SK-N-MC (cell line): ENCODE measurements around the gene STAG1.
"Not testable (repeated sequence)": the region's sequence is repeated elsewhere in the genome, so short reads cannot be mapped to it uniquely, and the experiment has no call there.

Experiments
- DNase-seq: peaks from one replicate; pipeline ENCODE4 v3.0.0-alpha.2; 2011; ENCODE audit warnings: low read depth, low spot score
- H3K27ac ChIP-seq: fragments of 200-600 bp; sonication (generic); 2 replicates; pipeline ENCODE4 v1.5.1; 2016; ENCODE audit warnings: mixed run types
- H3K36me3 ChIP-seq: fragments of 200-600 bp; sonication (generic); 2 replicates; pipeline ENCODE4 v1.6.1; 2017; ENCODE audit warnings: antibody characterized with exemption, low read length, mixed read lengths; ENCODE audit not compliant: insufficient read depth
- H3K4me3 ChIP-seq: fragments of 200-600 bp; sonication (generic); 2 replicates; pipeline ENCODE4 v1.5.1; 2016
- H3K9ac ChIP-seq: fragments of 200-600 bp; sonication (generic); 2 replicates; pipeline ENCODE4 v1.8.0; 2017; ENCODE audit warnings: mixed run types, mixed read lengths; ENCODE audit not compliant: insufficient read length
- H3K9me3 ChIP-seq: fragments of 200-600 bp; sonication (generic); 2 replicates; pipeline ENCODE4 v1.6.1; 2017; ENCODE audit warnings: low read depth, mild to moderate bottlenecking, antibody characterized with exemption, low read length, moderate library complexity, mixed read lengths
- EZH2 ChIP-seq: fragments of 200-600 bp; sonication (generic); IDR thresholded peaks from one replicate; pipeline ENCODE4 v1.6.1; 2017; ENCODE audit warnings: antibody characterized with exemption
- FOXP2 ChIP-seq: optimal IDR thresholded peaks from 2 replicates; pipeline ENCODE3; 2011; ENCODE audit warnings: mild to moderate bottlenecking, moderate library complexity; ENCODE audit not compliant: insufficient read depth; ENCODE audit errors: extremely low read length, control extremely low read depth
- POLR2AphosphoS5 ChIP-seq: IDR thresholded peaks from 2 replicates; pipeline ENCODE4 v1.6.1; 2012; ENCODE audit warnings: mild to moderate bottlenecking, low read depth, low read length, borderline replicate concordance

The STAG1 gene

DNA sequence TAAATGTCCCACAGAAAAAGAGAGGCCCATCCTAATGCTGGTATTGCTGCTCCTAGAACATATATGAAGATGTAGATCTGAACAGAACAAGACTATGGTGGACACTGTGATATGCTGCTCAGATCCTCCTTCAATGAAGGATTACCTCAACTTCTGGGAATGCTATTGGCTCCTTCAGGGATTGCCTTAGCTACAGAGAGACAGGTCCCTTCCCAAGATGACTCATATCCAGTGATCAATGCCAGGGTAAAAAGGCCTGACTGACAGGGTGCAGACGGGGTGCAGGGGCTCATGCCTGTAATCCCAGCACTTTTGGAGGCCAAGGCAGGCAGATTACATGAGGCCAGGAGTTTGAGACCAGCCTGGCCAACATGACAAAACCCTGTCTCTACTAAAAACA, 20.5 kb upstream of the STAG1 start:
- Histone ChIP-seq H3K9ac (no peak overlapping the region), H3K4me3 (no peak overlapping the region), H3K36me3 (no peaks in the 10 kb centered on the region), H3K27ac (no peak overlapping the region), H3K9me3 (no peaks in the 10 kb centered on the region)
- TF ChIP-seq POLR2AphosphoS5 = no peak
- TF ChIP-seq FOXP2 = no peak
- TF ChIP-seq EZH2 = no peak
- DNase-seq = no peak

DNA sequence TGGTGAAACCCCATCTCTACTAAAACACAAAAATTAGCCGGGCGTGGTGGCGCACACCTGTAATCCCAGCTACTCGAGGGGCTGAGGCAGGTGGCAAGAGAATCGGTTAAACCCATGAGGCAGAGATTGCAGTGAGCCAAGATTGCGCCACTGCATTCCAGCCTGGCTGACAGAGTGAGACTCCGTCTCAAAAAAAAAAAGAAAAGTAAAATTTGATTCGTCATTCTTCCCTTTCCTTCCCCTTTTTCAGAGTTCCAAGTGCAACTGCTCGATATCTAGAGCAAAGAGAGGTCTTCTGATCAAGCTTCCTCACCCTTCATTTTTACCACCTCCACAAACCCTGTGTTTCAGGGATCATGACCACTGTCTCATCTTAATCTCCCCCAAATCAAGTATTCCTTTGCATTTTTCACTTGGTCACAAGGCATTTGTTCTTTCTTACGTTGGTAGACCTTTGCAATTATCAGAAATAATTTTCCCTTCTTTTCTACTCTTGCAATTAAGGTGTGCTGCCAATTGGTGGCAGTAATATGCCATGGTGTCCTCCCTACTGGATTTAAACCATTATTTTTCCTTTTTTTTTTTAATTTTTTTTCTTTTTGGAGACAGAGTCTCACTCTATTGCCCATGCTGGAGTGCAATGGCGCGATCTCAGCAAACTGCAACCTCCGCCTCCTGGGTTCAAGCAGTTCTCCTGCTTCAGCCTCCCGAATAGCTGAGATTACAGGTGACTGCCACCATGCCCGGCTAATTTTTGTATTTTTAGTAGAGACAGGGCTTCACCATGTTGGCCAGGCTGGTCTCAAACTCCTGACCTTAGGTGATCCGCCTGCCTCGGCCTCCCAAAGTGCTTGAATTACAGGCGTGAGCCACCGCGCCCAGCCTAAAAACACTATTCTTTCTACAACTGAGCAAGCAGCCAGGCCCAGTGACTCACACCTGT, 6.3 kb upstream of the STAG1 start:
- H3K4me3 ChIP-seq, DNase-seq, H3K36me3 ChIP-seq, H3K9me3 ChIP-seq, H3K27ac ChIP-seq: not testable (repeated sequence)
- peak overlapping the region; percentile 30 for H3K9ac ChIP-seq

DNA sequence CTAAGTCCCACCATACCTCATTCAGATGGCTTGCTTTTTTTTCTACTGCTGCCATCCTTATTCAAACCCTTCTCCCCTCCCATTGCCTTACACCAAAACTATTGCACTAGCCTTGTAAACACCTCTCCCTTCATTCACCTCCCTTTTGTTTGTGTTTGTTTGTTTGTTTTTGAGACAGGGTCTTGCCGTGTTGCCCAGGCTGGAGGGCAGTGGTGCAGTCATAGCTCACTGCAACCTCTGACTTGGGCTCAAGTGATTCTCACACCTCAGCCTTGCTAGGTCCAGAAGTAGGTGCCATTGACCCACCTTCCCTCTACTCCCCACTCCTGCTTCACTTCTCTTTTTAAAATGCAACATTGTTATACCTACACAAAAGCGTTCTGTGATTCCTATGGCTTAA, 3.0 kb upstream of the STAG1 start:
- no peak for DNase-seq
- TF ChIP-seq FOXP2 (no peak), EZH2 (no peak), POLR2AphosphoS5 (no peak)
- Histone ChIP-seq H3K9me3 (no peaks in the 10 kb centered on the region), H3K4me3 (no peak overlapping the region), H3K36me3 (no peaks in the 10 kb centered on the region), H3K9ac (no peak overlapping the region), H3K27ac (no peak overlapping the region)

DNA sequence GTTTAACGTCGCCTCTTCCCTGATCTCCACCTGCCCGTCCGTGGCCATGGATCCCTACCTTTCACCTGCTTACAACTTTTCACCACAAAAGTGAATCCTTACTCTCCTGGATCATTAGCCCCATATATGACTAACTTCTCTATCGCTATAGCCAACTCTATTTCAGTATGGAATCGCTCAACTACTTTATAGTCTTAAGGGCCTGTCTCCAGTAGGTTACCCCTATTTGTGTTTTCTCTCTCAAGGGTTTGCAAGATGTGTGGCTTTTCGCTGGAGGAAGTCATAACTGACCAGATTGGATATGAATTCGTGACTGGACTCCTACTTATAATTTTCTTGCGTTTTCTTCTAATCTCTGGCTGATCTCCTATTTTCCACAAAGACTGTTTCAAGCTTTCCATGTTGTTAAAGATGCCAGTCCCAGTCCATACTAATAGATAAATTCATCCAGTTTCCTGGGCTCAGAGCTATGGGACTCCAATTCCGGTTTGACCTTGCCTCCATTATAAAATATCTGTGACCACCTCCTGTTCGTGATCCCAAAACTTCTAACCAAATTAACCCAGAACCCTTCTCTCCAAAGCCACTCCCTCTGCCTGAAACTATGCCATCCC, 1.3 kb upstream of the STAG1 start:
- H3K36me3 ChIP-seq = no peaks in the 10 kb centered on the region
- peak overlapping the region; percentile 99 for H3K9ac ChIP-seq
- DNase-seq = no peak
- H3K27ac ChIP-seq = peak overlapping the region; percentile 97
- TF ChIP-seq EZH2 (no peak), FOXP2 (no peak), POLR2AphosphoS5 (no peak)
- peak overlapping the region; percentile 94 for H3K4me3 ChIP-seq
- no peaks in the 10 kb centered on the region for H3K9me3 ChIP-seq

DNA sequence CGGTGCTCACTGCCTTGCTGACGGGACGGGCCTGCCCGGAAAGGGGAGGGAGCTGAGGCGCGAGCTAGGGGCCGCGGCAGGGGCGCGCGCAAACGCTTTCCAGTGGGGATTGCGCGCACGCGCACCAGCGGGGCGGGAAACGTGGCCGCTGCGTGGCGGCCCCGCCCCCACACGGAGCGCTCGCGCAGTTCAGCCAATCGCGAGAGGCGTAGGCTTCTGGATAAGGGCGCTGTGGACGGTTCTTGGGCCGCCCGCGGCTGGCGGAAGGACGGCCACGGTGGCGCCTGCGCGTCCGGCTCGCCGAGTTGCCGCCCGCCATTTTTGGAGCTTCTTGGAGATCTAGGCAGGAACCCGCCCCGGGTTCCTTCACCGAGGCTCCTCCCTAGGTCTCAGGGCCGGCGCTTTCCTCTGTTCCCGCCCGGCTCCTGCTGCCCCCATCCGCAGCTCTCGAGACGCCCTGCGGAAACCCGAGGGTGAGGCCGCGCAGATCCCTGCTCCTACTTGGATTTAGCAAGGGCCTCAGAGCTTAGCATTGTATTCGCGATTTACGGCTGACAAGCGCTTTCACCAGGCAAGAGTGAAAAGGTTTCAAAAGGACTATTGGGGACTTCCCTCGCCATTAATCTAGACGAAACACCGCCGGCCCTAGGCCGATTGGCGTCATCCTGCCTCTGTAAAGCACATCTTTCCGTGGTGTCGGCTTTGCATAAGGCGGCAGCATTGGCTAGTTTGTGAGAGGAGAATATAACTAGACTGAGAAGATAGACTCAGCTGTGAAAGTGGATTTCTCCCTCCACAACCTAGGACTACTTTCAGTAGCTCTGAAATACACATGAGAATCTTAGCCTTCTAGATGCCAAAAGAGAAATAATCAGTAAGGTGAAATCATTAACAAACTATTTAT, 496 bp upstream of the STAG1 start:
- peak overlapping the region; percentile 94 for H3K4me3 ChIP-seq
- peak; percentile 89 for DNase-seq
- TF ChIP-seq FOXP2 = no peak
- peak; percentile 93 for TF ChIP-seq POLR2AphosphoS5
- H3K9me3 ChIP-seq = no peaks in the 10 kb centered on the region
- H3K27ac ChIP-seq = peak overlapping the region; percentile 97
- H3K9ac ChIP-seq = peak overlapping the region; percentile 99
- H3K36me3 ChIP-seq = no peaks in the 10 kb centered on the region

DNA sequence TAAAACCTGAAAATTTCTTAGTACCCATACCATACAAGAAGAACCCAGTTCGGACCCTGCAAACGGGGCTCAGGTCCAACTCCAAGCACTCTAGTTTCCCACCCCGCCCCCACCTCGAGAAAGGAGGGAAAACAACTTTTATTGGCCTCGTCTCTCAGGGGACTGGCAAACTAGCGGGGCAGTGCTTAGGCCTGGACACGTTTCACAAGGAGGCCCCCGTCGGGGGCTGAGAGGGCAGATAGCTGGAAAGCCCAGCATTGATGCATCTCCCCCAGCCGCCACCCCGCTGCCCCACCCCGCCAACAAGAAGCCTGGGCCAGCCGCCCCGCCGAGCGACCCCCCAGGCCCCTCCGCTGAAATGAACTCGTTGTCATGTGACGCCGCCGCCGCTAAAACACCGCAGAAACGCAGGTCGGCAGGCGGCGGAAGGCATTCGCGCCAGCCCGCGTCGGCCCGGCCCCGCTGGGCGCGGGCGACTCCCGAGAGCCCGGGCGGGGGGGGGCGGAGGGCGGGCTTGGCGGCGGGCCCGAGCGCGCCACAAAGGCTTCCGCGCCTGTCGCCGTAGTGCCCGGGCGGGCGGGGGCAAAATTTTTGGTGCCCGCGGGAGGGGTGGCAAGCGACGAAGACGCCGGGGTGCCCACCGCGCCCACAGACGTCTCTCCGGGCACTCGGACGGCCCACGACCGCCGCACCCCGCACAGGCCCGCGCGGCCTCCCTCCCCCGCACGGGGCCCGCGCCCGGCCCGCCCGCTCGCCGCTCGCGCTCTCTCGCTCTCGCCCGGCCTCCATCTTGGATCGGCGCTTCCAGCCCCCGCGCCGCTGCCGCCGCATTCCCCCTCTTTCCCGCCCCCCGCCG, 634 bp downstream of the STAG1 start:
- TF ChIP-seq POLR2AphosphoS5 (peak; percentile 67), FOXP2 (no peak), EZH2 (no peak)
- H3K4me3 ChIP-seq = peak overlapping the region; percentile 94
- no peak for DNase-seq
- no peaks in the 10 kb centered on the region for H3K9me3 ChIP-seq
- no peaks in the 10 kb centered on the region for H3K36me3 ChIP-seq
- H3K9ac ChIP-seq = peak overlapping the region; percentile 86
- H3K27ac ChIP-seq = peak overlapping the region; percentile 87

DNA sequence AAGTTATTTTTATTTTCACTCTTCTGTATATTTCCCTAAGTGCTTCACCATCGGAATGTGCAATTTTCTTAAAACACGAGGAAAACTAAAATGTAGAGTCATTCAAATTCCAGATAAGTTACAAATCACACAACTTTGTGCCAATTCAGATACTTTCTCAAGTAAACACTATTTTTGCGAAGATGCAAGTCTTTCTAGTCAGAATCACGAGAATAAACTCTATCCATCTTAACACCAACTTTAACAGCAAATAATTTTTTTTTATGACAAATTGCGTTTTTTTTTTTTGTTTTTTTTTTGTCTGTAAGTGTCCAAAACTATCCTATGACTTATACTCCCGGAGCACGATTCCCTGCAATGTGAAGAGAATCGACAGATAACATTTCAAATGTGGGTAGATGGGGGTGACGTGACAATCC, 1.3 kb downstream of the STAG1 start:
- H3K27ac ChIP-seq = peak overlapping the region; percentile 87

More for the DNA sequence above, 1.3 kb downstream of the STAG1 start:
- Histone ChIP-seq H3K4me3 (peak overlapping the region; percentile 94), H3K36me3 (no peaks in the 10 kb centered on the region), H3K9ac (peak overlapping the region; percentile 86), H3K9me3 (no peaks in the 10 kb centered on the region)
- TF ChIP-seq EZH2 = no peak
- no peak for TF ChIP-seq POLR2AphosphoS5
- TF ChIP-seq FOXP2 = no peak
- no peak for DNase-seq
